HuH-7 (cell line): ENCODE data around the gene PTPRM.

Experiments used
- DNase-seq: peaks from one replicate; pipeline ENCODE4 v3.0.0; 2011; ENCODE audit warnings: low spot score

Gene PTPRM

GRCh38 chr18:7857562-7857961 is 290.4 kb downstream of the PTPRM start:
- no peak for DNase-seq

GRCh38 chr18:7859122-7859521 is 292.0 kb downstream of the PTPRM start:
- no peak for DNase-seq

- no peak for DNase-seq
Observed at GRCh38 chr18:7870266-7870665, 303.1 kb downstream of the PTPRM start.

GRCh38 chr18:7870855-7871254 is 303.7 kb downstream of the PTPRM start:
- DNase-seq: no peak

GRCh38 chr18:7871560-7872456 is 304.7 kb downstream of the PTPRM start:
- no peak for DNase-seq

- no peak for DNase-seq
Observed at GRCh38 chr18:7872569-7872968, 305.5 kb downstream of the PTPRM start.

- no peak for DNase-seq
Observed at GRCh38 chr18:7873316-7873715, 306.2 kb downstream of the PTPRM start.

GRCh38 chr18:7876354-7877104 is 309.4 kb downstream of the PTPRM start:
- DNase-seq: no peak

GRCh38 chr18:7877609-7878008 is 310.5 kb downstream of the PTPRM start:
- DNase-seq: no peak

GRCh38 chr18:7878265-7879211 is 311.4 kb downstream of the PTPRM start:
- DNase-seq: no peak

GRCh38 chr18:7879717-7880116 is 312.6 kb downstream of the PTPRM start:
- DNase-seq: no peak

GRCh38 chr18:7885865-7886264 is 318.7 kb downstream of the PTPRM start:
- DNase-seq: no peak

- DNase-seq: no peak
Observed at GRCh38 chr18:7886436-7886835, 319.3 kb downstream of the PTPRM start.

- no peak for DNase-seq
Observed at GRCh38 chr18:7889515-7889914, 322.4 kb downstream of the PTPRM start.

GRCh38 chr18:7890075-7890474 is 323.0 kb downstream of the PTPRM start:
- DNase-seq: no peak

- DNase-seq: no peak
Observed at GRCh38 chr18:7892556-7892955, 325.4 kb downstream of the PTPRM start.

GRCh38 chr18:7894592-7894991 is 327.5 kb downstream of the PTPRM start:
- no peak for DNase-seq

- DNase-seq: no peak
Observed at GRCh38 chr18:7895346-7895745, 328.2 kb downstream of the PTPRM start.

- no peak for DNase-seq
Observed at GRCh38 chr18:7896161-7896560, 329.0 kb downstream of the PTPRM start.

- DNase-seq: no peak
Observed at GRCh38 chr18:7896805-7897518, 329.8 kb downstream of the PTPRM start.

- DNase-seq: no peak
Observed at GRCh38 chr18:7898181-7898580, 331.1 kb downstream of the PTPRM start.
